Left renal pelvis (tissue), 4 donors: Measurements from ENCODE around the gene C9orf72. TPM values are rescaled to one million over a fixed set of nuclear protein-coding genes. Genes with fewer than 3 reads are reported as not detected.
"Not testable (repeated sequence)": the region's sequence is repeated elsewhere in the genome, so short reads cannot be mapped to it uniquely, and the experiment has no call there.

Experiments used
- DNase-seq, 4 donors: peaks; one replicate each; pipeline ENCODE4 v3.0.0-alpha.2; 2013; ENCODE audit warnings: low read depth in 4 of 4, low spot score in 3 of 4
- polyA plus RNA-seq, 4 donors: library from polyadenylated mRNA; unstranded; fragments of 120-200 nt; gene quantifications; one replicate each; pipeline ENCODE4 v1.2.1, GENCODE V29; 2013; ENCODE audit not compliant: insufficient read length in 4 of 4

Gene C9orf72
- polyA plus RNA-seq, 4 donors = 8.9 to 24.6 (median 21.9) TPM

DNA sequence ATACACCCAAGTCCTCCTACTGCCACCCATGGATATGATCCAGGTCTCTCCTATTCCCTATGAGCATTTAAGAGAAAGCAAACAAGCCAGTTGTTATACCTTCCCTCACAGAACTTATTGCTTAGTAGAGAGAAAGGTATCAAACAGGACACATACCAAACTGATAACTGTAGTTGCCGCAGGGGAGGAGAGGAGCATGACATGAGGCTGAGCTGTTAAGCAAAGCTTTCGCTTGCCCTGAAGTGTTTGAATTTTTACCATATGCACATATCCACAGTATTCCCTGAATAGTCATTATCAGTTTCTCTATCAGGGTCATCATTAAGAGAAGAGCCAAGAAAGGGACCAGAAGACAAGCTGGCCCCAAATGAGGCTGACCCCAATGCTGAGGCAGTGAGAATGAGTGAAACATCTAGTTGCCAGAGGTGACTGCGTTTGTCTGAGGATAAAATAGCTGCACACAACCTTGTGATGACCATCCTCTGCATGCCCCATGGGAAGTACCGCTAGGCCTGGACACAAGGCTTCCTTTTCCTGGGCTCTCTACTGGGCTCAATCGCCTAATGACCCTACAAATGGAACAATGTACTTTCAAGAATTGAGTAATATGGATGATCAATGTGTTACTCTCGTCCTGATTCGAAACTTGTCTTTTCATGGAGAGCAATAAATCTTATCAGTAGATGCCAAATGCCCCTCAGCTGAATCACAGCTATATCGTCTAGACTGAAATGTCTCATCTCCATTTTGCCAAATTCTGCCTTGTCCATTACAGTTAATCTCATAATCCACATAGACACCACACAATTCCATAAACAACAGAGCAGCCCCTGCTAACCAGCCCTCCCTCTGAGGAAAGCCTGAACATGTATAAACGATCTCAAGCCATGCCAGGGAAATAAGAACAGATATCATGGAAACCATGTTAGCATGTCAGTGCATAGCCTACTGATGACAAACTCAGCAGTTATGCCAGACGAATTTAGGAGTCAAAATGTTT, 53.5 kb downstream of the C9orf72 start:
- no peak for DNase-seq

DNA sequence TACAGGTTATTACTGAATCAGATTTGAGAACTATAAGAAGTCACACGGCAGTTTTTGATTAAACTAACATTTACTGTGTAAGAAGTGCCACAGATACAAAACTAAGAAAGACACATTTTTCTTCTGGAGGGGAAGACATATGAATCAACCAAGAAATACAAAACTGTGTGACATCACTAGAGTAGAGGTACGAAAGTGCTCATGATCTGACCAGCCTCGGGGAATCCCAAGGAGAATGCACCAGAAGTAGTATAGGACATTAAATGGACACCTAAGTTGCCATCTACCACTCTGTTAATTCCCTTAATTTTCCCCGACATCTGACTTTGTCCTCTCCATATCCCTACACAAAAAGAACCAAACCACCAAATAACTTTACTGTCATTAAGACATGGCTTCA, 54.5 kb downstream of the C9orf72 start:
- DNase-seq = no peak

- no peak for DNase-seq
Observed at GRCh38 chr9:27518006-27518405, 55.3 kb downstream of the C9orf72 start.

DNA sequence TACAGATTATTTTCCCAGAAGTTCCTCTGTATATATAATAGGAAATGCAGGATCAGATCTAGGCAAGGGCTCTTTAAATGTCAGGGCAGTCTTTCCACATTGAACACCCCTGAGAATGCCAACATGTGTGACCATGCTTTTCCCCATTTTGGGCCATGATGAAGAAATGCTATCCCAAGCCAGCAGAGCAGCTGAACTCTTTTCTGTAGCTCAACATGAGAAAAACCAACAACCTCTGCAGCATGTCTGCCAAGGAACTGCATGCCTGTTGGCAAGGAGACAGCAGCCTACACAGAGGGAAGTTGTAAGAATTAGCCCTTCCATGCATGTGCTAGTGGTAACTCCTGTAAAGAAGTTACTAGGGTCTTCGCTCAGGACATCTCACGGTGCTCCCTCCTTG, 58.7 kb downstream of the C9orf72 start:
- DNase-seq = no peak

DNA sequence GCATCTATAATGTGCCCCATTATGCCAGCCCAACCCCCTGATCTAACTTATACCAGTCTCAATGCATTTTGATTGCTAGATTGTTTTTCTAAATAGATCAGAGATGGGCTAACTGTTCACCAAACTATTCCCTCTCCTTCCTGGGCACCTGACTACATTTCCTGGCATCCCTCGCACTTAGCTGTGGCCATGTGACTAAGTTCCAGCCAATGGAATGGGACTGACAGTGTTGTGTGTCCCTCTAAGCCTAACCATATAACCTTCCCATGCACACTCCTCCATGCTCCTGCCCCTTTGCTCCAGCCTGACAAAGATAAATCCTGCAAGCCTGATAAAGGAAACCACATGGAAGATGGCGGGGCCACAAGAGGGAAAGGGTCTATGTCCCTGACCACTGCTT, 61.5 kb downstream of the C9orf72 start:
- DNase-seq = no peak

DNA sequence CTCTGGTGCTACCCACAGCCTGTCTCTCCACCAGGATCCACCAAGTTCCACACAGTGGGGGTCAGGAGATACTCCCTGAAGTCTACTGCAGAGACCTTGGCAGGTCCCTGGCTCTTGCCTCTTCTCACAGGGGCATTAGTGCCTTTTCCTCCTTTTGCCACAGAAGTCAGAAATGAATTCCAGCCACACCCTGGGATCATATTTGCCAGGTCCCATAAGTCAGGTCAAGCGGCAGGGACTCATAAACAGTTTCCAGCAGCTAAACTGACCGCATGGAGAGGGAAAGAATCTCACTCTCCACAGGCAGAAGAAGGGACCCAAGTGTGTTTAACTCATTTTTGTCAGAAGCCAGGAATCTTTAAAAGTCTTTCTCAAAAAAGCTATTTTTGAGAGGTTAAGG, 62.5 kb downstream of the C9orf72 start:
- no peak for DNase-seq

DNA sequence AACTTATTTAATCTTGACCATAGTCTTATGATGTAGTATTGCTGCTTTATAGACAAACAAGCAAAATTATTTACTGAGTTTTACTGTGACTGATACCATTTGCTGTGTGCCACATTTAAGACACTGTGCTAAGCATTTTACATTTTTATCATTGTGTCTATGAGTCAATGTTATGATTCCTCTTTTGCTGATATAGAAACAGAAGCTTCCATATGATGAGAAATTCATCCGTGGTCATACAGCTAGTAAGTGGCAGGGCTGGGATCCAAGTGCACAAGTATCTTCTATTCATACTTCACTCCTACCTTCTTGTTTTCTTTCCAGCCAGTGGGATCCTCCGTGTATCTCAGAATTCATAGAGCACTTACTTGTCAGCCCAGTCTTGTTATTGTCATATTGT, 66.3 kb downstream of the C9orf72 start:
- no peak for DNase-seq

DNA sequence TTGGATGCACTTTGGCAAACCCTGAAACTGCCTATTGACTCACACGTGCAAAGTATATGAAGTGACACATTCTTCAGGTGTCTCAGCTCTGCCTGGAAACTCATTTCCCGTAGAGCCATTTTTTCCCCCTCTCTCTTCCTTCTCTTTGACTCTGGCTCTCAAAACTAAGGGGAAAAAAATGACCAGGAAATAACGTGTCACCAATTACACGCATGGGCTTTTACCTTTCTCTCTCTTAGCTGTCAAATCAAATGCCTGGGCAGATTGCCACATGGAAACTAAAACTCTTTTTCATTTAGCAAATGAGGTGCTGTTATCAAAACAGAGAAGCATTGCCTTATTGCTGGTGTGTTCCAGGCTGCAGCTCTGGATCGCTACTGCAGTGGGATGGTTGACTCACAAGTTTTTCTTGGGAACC, 67.5 kb downstream of the C9orf72 start:
- DNase-seq = no peak

DNA sequence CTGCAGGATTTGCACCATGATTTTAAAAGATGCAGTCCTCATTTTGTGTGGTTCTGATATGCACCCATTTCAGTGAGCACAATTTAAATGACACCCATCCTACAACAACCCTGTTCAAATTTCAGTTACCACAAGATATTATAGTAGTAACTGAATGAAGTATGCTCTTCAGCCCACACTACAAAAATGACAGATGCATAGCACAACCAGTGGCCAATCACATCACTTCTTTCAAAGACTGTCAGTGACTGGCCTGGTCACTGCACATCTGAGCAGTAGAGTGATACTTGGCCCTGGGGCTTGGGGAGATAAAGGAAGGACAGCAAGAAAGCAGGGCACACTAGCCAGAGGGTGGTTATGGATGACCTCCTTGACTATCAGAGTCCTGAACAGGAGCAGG, 69.0 kb downstream of the C9orf72 start:
- DNase-seq = no peak

DNA sequence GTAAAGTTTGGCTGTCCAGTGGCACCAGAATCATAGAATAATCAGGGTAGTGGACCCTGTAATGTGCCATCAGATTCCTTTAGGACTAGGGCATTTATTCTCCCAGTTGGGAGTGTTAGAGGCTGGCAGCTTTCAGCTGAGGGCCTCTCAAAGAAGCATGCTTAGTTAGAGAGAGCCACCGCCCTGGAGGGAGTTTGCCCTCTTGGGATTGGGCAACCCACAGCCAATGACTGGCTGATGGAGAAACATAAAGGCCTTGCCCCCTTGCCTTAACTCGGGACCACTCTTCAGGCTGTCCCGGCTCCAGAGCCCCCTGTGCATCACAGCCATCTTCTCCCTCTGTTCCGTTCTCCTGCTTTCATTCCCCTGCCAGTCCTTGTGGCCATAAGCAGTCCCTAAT, 69.7 kb downstream of the C9orf72 start:
- DNase-seq = no peak

DNA sequence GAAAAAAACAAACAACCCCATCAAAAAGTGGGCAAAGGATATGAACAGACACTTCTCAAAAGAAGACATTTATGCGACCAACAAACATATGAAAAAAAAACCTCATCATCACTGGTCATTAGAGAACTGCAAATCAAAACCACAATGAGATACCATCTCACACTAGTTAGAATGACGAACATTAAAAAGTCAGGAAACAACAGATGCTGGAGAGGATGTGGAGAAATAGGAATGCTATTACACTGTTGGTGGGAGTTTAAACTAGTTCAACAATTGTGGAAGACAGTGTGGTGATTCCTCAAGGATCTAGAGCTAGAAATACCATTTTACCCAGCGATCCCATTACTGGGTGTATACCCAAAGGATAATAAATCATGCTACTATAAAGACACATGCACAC, 72.4 kb downstream of the C9orf72 start:
- not testable (repeated sequence) for DNase-seq

GRCh38 chr9:27499451-27499850, 73.8 kb downstream of the C9orf72 start:
- DNase-seq = no peak

DNA sequence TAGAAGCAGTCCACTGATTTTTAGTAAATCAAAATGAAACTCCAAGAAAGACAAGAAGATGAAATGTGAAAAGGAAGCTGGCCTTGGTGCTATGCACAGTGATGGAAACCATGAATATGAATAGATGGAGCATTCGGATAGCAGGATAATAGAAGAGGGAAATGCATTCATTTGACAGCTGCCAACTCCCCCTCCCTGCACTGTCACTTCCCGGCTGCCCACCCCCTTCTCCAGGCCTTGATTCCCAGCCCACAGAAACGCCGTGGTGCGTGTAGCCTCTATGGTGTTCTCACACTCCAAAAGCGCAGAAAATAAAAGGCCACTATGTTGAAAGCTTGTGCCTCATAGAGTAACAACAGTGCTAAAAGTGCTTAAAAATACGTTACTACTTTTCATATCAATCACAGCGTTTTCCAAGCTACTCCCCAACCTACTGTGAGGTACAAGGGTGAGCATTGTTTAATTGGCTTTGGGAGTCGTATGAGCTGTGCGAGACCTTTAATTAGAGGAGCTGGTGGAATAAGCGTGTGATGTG, 75.3 kb downstream of the C9orf72 start:
- no peak for DNase-seq

Other genes with a start within 250 kb of the C9orf72 start
- gene IFNK, start 49.2 kb downstream of the C9orf72 start, polyA plus RNA-seq = not detected
- gene MOB3B, start 43.7 kb downstream of the C9orf72 start, polyA plus RNA-seq = 10 to 100 TPM in 3 of 4 donors, 1 to 10 TPM in 1; 4.9 to 27.1 (median 23.4) TPM